HCT116 (cell line): ENCODE results near the gene SLC6A6.

Experiments used
- CBX3 ChIP-seq: IDR thresholded peaks from 2 replicates; pipeline ENCODE4 v1.6.1; 2012; ENCODE audit warnings: low read depth
- EZH2 ChIP-seq: fragments of 200-600 bp; sonication (generic); IDR thresholded peaks from 2 replicates; pipeline ENCODE4 v1.6.1; 2017; ENCODE audit warnings: antibody characterized with exemption, mixed run types
- POLR2A ChIP-seq: IDR thresholded peaks from 2 replicates; pipeline ENCODE4 v1.7.0; 2011; ENCODE audit warnings: borderline replicate concordance; ENCODE audit not compliant: insufficient read depth, insufficient read length; ENCODE audit errors: extremely low read depth
- POLR2AphosphoS5 ChIP-seq: IDR thresholded peaks from 2 replicates; pipeline ENCODE4 v1.6.1; 2011; ENCODE audit warnings: mild to moderate bottlenecking, low read depth, low read length, moderate library complexity
- REST ChIP-seq: IDR thresholded peaks from 2 replicates; pipeline ENCODE4 v1.6.1; 2012; ENCODE audit warnings: low read depth
- SIN3A ChIP-seq: IDR thresholded peaks from 2 replicates; pipeline ENCODE4 v1.6.1; 2012; ENCODE audit warnings: low read depth
- YY1 ChIP-seq: IDR thresholded peaks from 2 replicates; pipeline ENCODE4 v1.6.1; 2011; ENCODE audit warnings: low read length, low read depth, moderate library complexity, mild to moderate bottlenecking; ENCODE audit not compliant: insufficient replicate concordance; ENCODE audit errors: extremely low read depth
- ZBTB33 ChIP-seq: IDR thresholded peaks from 2 replicates; pipeline ENCODE4 v1.6.1; 2011; ENCODE audit warnings: mild to moderate bottlenecking, low read length, moderate library complexity; ENCODE audit not compliant: insufficient replicate concordance; ENCODE audit errors: extremely low read depth
- TF ChIP-seq, protein P1 (sequence below), 3 experiments: fragments of 200-600 bp in 1 of 3; sonication (generic) in 1 of 3; IDR thresholded peaks in 2 of 3; conservative IDR thresholded peaks in 1 of 3; 2 replicates each; pipeline ENCODE4 v1.5.1; 2012 to 2017; ENCODE audit warnings: low read depth in 2 of 3, low read length in 2 of 3, antibody characterized with exemption in 1 of 3, borderline replicate concordance in 1 of 3, control low read depth in 1 of 3, mild to moderate bottlenecking in 1 of 3, mixed read lengths in 1 of 3, mixed run types in 1 of 3, moderate library complexity in 1 of 3; ENCODE audit not compliant: insufficient read depth in 1 of 3
- TF ChIP-seq, protein P2 (sequence below): IDR thresholded peaks from 2 replicates; pipeline ENCODE4 v1.6.1; 2012

DNA sequence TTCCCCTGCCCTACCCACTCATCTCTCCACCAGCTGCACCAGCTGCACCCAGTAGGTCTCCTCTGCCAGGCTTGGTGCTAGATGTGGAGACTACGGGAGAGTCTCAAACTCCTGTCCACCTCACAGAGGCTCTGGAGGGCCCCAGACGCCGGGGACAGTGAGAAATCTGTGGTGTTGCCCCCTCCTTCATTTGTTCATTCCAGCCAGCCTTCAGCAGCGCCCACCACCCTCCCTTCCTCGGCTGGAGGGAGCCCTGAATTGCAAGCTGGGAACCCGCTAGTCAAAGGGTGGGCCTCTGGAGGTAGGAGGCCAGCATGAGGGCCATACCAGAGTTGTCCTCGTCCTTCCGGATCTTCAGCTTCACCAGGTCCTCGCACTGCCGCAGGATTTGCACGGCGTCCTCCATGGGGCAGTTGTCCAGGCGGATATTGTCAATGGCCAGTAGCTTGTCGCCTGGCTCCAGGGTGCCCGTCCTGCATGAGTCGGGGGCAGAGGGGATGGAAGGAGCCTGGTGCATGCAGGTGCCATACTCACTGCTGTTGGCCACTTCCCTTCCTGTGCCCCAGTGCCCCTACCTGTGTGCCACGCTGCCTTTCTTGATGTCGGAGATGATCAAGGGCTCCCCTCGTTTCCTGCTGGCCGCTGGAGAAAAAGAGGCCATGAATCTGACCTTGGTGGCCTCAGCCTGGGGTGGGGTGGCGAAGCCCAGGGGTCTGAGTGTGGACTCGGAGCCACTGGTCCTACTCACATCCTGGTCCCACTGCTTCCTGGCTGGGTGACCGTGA lies 108.6 kb downstream of the SLC6A6 start:
- TF ChIP-seq POLR2A: no peak
- TF ChIP-seq, protein P1, sequence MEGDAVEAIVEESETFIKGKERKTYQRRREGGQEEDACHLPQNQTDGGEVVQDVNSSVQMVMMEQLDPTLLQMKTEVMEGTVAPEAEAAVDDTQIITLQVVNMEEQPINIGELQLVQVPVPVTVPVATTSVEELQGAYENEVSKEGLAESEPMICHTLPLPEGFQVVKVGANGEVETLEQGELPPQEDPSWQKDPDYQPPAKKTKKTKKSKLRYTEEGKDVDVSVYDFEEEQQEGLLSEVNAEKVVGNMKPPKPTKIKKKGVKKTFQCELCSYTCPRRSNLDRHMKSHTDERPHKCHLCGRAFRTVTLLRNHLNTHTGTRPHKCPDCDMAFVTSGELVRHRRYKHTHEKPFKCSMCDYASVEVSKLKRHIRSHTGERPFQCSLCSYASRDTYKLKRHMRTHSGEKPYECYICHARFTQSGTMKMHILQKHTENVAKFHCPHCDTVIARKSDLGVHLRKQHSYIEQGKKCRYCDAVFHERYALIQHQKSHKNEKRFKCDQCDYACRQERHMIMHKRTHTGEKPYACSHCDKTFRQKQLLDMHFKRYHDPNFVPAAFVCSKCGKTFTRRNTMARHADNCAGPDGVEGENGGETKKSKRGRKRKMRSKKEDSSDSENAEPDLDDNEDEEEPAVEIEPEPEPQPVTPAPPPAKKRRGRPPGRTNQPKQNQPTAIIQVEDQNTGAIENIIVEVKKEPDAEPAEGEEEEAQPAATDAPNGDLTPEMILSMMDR (IDR thresholded peaks at IDR 0.05 in 2 of 3, conservative IDR thresholded peaks at IDR 0.05 in 1 of 3; ENCODE audit: borderline replicate concordance in 1 of 3, insufficient read depth in 1 of 3, low read depth in 2 of 3, low read length in 2 of 3): no peak
- TF ChIP-seq SIN3A: no peak
- no peak for TF ChIP-seq REST
- no peak for TF ChIP-seq EZH2
- no peak for TF ChIP-seq POLR2AphosphoS5
- no peak for TF ChIP-seq CBX3
- TF ChIP-seq, protein P2, sequence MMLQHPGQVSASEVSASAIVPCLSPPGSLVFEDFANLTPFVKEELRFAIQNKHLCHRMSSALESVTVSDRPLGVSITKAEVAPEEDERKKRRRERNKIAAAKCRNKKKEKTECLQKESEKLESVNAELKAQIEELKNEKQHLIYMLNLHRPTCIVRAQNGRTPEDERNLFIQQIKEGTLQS: no peak
- TF ChIP-seq YY1: no peak
- no peak for TF ChIP-seq ZBTB33
